Activated CD8-positive, alpha-beta memory T cell treated with anti-CD3 and anti-CD28 coated beads, Interleukin-2, amount 50 U/mL, for 48 hours (primary cell): ENCODE results near the gene RANBP3.
"Not testable (repeated sequence)": the region's sequence is repeated elsewhere in the genome, so short reads cannot be mapped to it uniquely, and the experiment has no call there.

Source experiments
- DNase-seq: peaks from one replicate; pipeline ENCODE4 v3.0.0-alpha.2; 2020

RANBP3 gene

GRCh38 chr19:5877882-5878281 is 100.1 kb downstream of the RANBP3 start:
- DNase-seq = no peak

- DNase-seq = no peak
Observed at GRCh38 chr19:5877427-5877826, 100.5 kb downstream of the RANBP3 start.

- not testable (repeated sequence) for DNase-seq
Observed at GRCh38 chr19:5874496-5874895, 103.4 kb downstream of the RANBP3 start.

- DNase-seq = no peak
Observed at GRCh38 chr19:5873617-5874199, 104.2 kb downstream of the RANBP3 start.

DNA sequence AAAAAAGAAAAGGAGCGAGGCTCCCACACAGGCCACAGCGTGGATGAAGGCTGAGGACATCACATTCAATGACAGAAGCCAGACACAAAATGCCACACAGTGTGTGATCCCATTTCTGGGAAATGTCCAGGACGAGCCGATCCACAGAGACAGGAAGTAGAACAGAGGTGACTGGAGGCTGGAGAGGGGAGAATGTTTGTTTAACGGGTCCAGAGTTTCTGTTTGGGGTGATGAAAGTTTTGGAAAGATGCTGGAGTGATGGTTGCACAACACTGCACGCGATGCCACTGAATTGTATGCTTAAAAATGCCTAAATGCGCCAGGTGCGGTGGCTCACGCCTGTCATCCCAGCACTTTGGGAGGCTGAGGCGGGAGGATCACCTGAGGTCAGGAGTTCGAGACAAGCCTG is 107.0 kb downstream of the RANBP3 start:
- no peak for DNase-seq

- no peak for DNase-seq
Observed at GRCh38 chr19:5867201-5868136, 110.5 kb downstream of the RANBP3 start.
